ENCODE results near the gene PLS3. TPM values are rescaled to one million over a fixed set of nuclear protein-coding genes. Genes with fewer than 3 reads are reported as not detected.
A peak's percentile ranks its signal among the peaks of the same experiment; 100 is the strongest.

PLS3 gene
- total and polyA plus RNA-seq, 2 of the 13 experiments (the other 11 are each of a cell fraction or from before 2014, with no cell fraction given), result 55.7 to 99.9 TPM

GRCh38 chrX:115642311-115642710 lies 81.3 kb downstream of the PLS3 start (continued):
- TF ChIP-seq, protein P1, sequence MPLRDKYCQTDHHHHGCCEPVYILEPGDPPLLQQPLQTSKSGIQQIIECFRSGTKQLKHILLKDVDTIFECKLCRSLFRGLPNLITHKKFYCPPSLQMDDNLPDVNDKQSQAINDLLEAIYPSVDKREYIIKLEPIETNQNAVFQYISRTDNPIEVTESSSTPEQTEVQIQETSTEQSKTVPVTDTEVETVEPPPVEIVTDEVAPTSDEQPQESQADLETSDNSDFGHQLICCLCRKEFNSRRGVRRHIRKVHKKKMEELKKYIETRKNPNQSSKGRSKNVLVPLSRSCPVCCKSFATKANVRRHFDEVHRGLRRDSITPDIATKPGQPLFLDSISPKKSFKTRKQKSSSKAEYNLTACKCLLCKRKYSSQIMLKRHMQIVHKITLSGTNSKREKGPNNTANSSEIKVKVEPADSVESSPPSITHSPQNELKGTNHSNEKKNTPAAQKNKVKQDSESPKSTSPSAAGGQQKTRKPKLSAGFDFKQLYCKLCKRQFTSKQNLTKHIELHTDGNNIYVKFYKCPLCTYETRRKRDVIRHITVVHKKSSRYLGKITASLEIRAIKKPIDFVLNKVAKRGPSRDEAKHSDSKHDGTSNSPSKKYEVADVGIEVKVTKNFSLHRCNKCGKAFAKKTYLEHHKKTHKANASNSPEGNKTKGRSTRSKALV (CRISPR knock-in tag; IDR thresholded peaks at IDR 0.05), result no peak
- no peak for TF ChIP-seq MTF1 (CRISPR knock-in tag; IDR thresholded peaks at IDR 0.05)
- TF ChIP-seq NR1H2 (CRISPR knock-in tag; IDR thresholded peaks at IDR 0.05; ENCODE audit: borderline replicate concordance, low read depth), result no peak
- TF ChIP-seq CENPX (CRISPR knock-in tag; IDR thresholded peaks at IDR 0.05), result no peak
- TF ChIP-seq FLYWCH1 (CRISPR knock-in tag; IDR thresholded peaks at IDR 0.05), result no peak
- TF ChIP-seq TBX3 (IDR thresholded peaks at IDR 0.05; ENCODE audit: borderline replicate concordance), result no peak

DNA sequence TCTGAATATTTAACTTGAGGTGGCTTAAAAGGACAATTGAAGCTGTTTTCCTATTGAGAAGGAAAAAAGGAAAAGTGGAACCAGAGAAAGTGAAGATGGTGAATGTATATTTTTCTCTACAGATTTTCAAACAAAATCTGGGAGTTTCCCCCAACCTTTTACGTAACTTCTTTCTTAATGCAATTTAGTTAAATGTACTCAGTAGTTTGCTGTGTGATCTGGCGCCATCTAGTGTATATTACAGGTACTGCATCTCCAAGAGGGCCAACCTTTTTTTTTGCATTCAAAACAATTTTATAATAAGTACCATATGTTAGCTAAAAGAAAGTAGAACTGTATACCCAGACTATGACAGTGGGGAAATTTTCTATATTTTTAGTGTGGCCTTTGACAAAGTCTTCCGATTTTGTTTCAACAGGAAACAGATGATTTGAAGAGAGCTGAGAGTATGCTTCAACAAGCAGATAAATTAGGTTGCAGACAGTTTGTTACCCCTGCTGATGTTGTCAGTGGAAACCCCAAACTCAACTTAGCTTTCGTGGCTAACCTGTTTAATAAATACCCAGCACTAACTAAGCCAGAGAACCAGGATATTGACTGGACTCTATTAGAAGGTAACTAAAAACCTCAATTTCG lies 82.0 kb downstream of the PLS3 start:
- ATAC-seq (no peak), FAIRE-seq (no peak), DNase-seq (ENCODE audit: low spot score) (peak; percentile 6)
- no peak overlapping the region for H3K27ac ChIP-seq (ENCODE audit: extremely low read length, insufficient read depth, low read length)
- H3K4me2 ChIP-seq (ENCODE audit: low read depth, low read length), result no peak overlapping the region
- no peaks in the 10 kb centered on the region for H3K79me2 ChIP-seq (ENCODE audit: insufficient read depth, low read length)
- H3K27me3 ChIP-seq (ENCODE audit: control insufficient read depth in 1 of 2, insufficient read depth in 2 of 2, low read length in 2 of 2), result no peaks in the 10 kb centered on the region
- no peaks in the 10 kb centered on the region for H3K4me1 ChIP-seq (ENCODE audit: insufficient read depth, low read length)
- no peaks in the 10 kb centered on the region for H4K20me1 ChIP-seq (ENCODE audit: insufficient read depth, low read length)
- 61% methylated on average over 5 of the region's 5 CpGs for WGBS (ENCODE audit: low lambda C conversion rate)
- no TSS peak for BruUV-seq (replicated peaks)
- intact Hi-C loops (cut with micrococcal nuclease; ENCODE audit: unreplicated experiment), result loop anchor here (1.0 kb wide), 1 partner anchor 313 kb away; no protein-coding TSS in a partner anchor
- POLR2A ChIA-PET, result no interaction called here
- peaks cover 1 to 5% of the 10 kb centered on the region in 2 experiments; a peak in 3 of 5 replicates for H3K36me3 ChIP-seq (replicated peaks in 1 of 2; ENCODE audit: control insufficient read depth in 1 of 2, insufficient read depth in 2 of 2, low read length in 2 of 2)
- CTCF ChIA-PET (ENCODE audit: low intra/inter-chr PET ratio, low total read pairs), result interaction anchor here (1.6 kb wide), 1 partner anchor 312 kb away, joined by 7 read pairs; no protein-coding TSS in a partner anchor
- no peak overlapping the region for H3K9ac ChIP-seq (ENCODE audit: insufficient read depth, low read depth, low read length)
- no peak overlapping the region for H2AFZ ChIP-seq (ENCODE audit: low read length)
- H3K9me3 ChIP-seq (ENCODE audit: low read length), result no peaks in the 10 kb centered on the region
- H3K4me3 ChIP-seq (replicated peaks in 1 of 3; ENCODE audit: insufficient read depth in 1 of 3, low read depth in 2 of 3, low read length in 3 of 3), result no peak overlapping the region
- in situ Hi-C loops (cut with HindIII; ENCODE audit: extremely low pct_ligation_motif_present, low pct_unique_long_range_greater_than_20kb), result loop anchor here (10.0 kb wide), 1 partner anchor 308 kb away; no protein-coding TSS in a partner anchor
- TF ChIP-seq RFX1 (IDR thresholded peaks at IDR 0.05) (no peak), KLF9 (CRISPR knock-in tag; IDR thresholded peaks at IDR 0.05; ENCODE audit: low read depth) (no peak), FOXA3 (CRISPR knock-in tag; IDR thresholded peaks at IDR 0.05) (no peak), CTCF (CRISPR knock-in tag; IDR thresholded peaks at IDR 0.05) (peak; percentile 60), SMARCC2 (IDR thresholded peaks at IDR 0.05) (no peak), ZNF672 (CRISPR knock-in tag; IDR thresholded peaks at IDR 0.05) (no peak), NR1H2 (CRISPR knock-in tag; IDR thresholded peaks at IDR 0.05; ENCODE audit: borderline replicate concordance, low read depth) (no peak), CEBPG (CRISPR knock-in tag; IDR thresholded peaks at IDR 0.05) (peak; percentile 24; the same call in 1 of the 2 replicates), STAG1 (CRISPR knock-in tag; IDR thresholded peaks at IDR 0.05) (peak; percentile 63), MIXL1 (CRISPR knock-in tag; IDR thresholded peaks at IDR 0.05) (0 out of 2 replicates have a peak, but pooled peaks have one; percentile 36)
- TF ChIP-seq, protein P2, sequence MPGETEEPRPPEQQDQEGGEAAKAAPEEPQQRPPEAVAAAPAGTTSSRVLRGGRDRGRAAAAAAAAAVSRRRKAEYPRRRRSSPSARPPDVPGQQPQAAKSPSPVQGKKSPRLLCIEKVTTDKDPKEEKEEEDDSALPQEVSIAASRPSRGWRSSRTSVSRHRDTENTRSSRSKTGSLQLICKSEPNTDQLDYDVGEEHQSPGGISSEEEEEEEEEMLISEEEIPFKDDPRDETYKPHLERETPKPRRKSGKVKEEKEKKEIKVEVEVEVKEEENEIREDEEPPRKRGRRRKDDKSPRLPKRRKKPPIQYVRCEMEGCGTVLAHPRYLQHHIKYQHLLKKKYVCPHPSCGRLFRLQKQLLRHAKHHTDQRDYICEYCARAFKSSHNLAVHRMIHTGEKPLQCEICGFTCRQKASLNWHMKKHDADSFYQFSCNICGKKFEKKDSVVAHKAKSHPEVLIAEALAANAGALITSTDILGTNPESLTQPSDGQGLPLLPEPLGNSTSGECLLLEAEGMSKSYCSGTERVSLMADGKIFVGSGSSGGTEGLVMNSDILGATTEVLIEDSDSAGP (CRISPR knock-in tag; IDR thresholded peaks at IDR 0.05; ENCODE audit: borderline replicate concordance), result no peak
- TF ChIP-seq, protein P3, sequence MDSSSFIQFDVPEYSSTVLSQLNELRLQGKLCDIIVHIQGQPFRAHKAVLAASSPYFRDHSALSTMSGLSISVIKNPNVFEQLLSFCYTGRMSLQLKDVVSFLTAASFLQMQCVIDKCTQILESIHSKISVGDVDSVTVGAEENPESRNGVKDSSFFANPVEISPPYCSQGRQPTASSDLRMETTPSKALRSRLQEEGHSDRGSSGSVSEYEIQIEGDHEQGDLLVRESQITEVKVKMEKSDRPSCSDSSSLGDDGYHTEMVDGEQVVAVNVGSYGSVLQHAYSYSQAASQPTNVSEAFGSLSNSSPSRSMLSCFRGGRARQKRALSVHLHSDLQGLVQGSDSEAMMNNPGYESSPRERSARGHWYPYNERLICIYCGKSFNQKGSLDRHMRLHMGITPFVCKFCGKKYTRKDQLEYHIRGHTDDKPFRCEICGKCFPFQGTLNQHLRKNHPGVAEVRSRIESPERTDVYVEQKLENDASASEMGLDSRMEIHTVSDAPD (CRISPR knock-in tag; IDR thresholded peaks at IDR 0.05), result no peak
